ENCODE results near the gene SKIC8.

DNA sequence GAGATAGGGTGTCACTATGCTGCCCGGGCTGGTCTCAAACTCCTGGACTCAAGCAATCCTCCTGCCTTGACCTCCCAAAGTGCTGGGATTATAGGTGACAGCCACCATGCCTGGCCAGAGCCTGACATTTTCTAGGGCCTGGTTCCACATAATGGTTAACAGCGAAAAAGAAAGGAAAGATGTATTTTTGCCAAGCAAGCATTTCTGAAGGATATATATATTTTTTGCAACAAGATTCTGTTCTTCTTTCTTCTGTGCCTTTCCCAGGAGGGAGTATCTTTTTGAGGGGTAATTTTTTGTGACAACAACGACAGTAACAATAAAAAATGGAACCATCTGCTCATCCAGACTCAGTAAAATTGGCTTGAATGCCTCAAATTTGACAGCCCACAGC is 43.4 kb downstream of the SKIC8 start:
- TF ChIP-seq EP300 (IDR thresholded peaks at IDR 0.05; ENCODE audit: borderline replicate concordance) (no peak), CEBPB (IDR thresholded peaks at IDR 0.05) (no peak), RAD21 (IDR thresholded peaks at IDR 0.05; ENCODE audit: low read depth) (no peak), EGR1 (IDR thresholded peaks at IDR 0.05) (no peak), NFIC (IDR thresholded peaks at IDR 0.05) (no peak), CREB1 (IDR thresholded peaks at IDR 0.05; ENCODE audit: low read depth) (no peak), TCF12 (IDR thresholded peaks at IDR 0.05; ENCODE audit: low read depth) (no peak), TAF1 (IDR thresholded peaks at IDR 0.05; ENCODE audit: low read depth) (no peak), ZBTB7A (IDR thresholded peaks at IDR 0.05; ENCODE audit: low read depth) (no peak), YY1 (IDR thresholded peaks at IDR 0.05; ENCODE audit: low read depth) (no peak), TEAD4 (IDR thresholded peaks at IDR 0.05) (no peak)
- TF ChIP-seq, protein P1, sequence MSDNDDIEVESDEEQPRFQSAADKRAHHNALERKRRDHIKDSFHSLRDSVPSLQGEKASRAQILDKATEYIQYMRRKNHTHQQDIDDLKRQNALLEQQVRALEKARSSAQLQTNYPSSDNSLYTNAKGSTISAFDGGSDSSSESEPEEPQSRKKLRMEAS (IDR thresholded peaks at IDR 0.05) = no peak
- TF ChIP-seq, protein P2, sequence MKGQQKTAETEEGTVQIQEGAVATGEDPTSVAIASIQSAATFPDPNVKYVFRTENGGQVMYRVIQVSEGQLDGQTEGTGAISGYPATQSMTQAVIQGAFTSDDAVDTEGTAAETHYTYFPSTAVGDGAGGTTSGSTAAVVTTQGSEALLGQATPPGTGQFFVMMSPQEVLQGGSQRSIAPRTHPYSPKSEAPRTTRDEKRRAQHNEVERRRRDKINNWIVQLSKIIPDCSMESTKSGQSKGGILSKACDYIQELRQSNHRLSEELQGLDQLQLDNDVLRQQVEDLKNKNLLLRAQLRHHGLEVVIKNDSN (IDR thresholded peaks at IDR 0.05) = no peak
- TF ChIP-seq, protein P3, sequence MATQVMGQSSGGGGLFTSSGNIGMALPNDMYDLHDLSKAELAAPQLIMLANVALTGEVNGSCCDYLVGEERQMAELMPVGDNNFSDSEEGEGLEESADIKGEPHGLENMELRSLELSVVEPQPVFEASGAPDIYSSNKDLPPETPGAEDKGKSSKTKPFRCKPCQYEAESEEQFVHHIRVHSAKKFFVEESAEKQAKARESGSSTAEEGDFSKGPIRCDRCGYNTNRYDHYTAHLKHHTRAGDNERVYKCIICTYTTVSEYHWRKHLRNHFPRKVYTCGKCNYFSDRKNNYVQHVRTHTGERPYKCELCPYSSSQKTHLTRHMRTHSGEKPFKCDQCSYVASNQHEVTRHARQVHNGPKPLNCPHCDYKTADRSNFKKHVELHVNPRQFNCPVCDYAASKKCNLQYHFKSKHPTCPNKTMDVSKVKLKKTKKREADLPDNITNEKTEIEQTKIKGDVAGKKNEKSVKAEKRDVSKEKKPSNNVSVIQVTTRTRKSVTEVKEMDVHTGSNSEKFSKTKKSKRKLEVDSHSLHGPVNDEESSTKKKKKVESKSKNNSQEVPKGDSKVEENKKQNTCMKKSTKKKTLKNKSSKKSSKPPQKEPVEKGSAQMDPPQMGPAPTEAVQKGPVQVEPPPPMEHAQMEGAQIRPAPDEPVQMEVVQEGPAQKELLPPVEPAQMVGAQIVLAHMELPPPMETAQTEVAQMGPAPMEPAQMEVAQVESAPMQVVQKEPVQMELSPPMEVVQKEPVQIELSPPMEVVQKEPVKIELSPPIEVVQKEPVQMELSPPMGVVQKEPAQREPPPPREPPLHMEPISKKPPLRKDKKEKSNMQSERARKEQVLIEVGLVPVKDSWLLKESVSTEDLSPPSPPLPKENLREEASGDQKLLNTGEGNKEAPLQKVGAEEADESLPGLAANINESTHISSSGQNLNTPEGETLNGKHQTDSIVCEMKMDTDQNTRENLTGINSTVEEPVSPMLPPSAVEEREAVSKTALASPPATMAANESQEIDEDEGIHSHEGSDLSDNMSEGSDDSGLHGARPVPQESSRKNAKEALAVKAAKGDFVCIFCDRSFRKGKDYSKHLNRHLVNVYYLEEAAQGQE (IDR thresholded peaks at IDR 0.05; ENCODE audit: low read depth) = no peak

All from Ishikawa (cell line).